GM12878 (cell line): ENCODE data around the gene FAF1.
"Not testable (repeated sequence)": the region's sequence is repeated elsewhere in the genome, so short reads cannot be mapped to it uniquely, and the experiment has no call there.

Experiments used
- CREB1 ChIP-seq: IDR thresholded peaks from 2 replicates; pipeline ENCODE4 v1.6.1; 2012; ENCODE audit warnings: low read depth, mild to moderate bottlenecking, inconsistent platforms
- GABPA ChIP-seq: IDR thresholded peaks from 2 replicates; pipeline ENCODE4 v1.6.1; 2014; ENCODE audit warnings: antibody characterized with exemption, low read depth, mild to moderate bottlenecking, inconsistent platforms
- TF ChIP-seq, protein P1 (sequence below), 3 experiments: IDR thresholded peaks in 2 of 3; conservative IDR thresholded peaks in 1 of 3; 2 replicates each; pipeline ENCODE4 v1.5.1; 2011; ENCODE audit warnings: low read depth in 3 of 3, low read length in 3 of 3, mild to moderate bottlenecking in 3 of 3, control low read depth in 2 of 3, moderate library complexity in 2 of 3, inconsistent platforms in 1 of 3, mixed read lengths in 1 of 3; ENCODE audit not compliant: control insufficient read depth in 2 of 3, insufficient read depth in 1 of 3; ENCODE audit errors: extremely low read depth in 1 of 3
- TF ChIP-seq, protein P2 (sequence below): fragments of 450-650 bp; formaldehyde crosslinking; IDR thresholded peaks from 2 replicates; pipeline ENCODE4 v1.4.0; 2022; ENCODE audit warnings: mild to moderate bottlenecking, moderate library complexity

DNA sequence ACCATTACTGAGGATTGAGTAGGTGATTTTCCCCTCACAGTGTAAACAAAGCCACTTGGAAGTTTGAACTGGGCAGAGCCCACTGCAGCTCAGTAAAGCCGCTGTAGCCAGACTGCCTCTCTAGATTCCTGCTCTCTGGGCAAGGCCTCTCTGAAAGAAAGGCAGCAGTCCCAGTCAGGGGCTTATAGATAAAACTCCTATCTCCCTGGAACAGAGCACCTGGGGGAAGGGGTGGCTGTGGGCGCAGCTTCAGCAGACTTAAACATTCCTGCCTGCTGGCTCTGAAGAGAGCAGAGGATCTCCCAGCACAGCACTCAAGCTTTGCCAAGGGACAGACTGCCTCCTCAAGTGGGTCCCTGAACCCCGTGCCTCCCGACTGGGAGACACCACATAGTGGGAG, 45.5 kb upstream of the FAF1 start:
- TF ChIP-seq GABPA, CREB1: not testable (repeated sequence)
- TF ChIP-seq, protein P1, sequence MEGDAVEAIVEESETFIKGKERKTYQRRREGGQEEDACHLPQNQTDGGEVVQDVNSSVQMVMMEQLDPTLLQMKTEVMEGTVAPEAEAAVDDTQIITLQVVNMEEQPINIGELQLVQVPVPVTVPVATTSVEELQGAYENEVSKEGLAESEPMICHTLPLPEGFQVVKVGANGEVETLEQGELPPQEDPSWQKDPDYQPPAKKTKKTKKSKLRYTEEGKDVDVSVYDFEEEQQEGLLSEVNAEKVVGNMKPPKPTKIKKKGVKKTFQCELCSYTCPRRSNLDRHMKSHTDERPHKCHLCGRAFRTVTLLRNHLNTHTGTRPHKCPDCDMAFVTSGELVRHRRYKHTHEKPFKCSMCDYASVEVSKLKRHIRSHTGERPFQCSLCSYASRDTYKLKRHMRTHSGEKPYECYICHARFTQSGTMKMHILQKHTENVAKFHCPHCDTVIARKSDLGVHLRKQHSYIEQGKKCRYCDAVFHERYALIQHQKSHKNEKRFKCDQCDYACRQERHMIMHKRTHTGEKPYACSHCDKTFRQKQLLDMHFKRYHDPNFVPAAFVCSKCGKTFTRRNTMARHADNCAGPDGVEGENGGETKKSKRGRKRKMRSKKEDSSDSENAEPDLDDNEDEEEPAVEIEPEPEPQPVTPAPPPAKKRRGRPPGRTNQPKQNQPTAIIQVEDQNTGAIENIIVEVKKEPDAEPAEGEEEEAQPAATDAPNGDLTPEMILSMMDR (IDR thresholded peaks at IDR 0.05 in 2 of 3, conservative IDR thresholded peaks at IDR 0.05 in 1 of 3; ENCODE audit: control insufficient read depth in 2 of 3, extremely low read depth in 1 of 3, insufficient read depth in 1 of 3, low read depth in 3 of 3, low read length in 3 of 3), result not testable (repeated sequence)
- TF ChIP-seq, protein P2, sequence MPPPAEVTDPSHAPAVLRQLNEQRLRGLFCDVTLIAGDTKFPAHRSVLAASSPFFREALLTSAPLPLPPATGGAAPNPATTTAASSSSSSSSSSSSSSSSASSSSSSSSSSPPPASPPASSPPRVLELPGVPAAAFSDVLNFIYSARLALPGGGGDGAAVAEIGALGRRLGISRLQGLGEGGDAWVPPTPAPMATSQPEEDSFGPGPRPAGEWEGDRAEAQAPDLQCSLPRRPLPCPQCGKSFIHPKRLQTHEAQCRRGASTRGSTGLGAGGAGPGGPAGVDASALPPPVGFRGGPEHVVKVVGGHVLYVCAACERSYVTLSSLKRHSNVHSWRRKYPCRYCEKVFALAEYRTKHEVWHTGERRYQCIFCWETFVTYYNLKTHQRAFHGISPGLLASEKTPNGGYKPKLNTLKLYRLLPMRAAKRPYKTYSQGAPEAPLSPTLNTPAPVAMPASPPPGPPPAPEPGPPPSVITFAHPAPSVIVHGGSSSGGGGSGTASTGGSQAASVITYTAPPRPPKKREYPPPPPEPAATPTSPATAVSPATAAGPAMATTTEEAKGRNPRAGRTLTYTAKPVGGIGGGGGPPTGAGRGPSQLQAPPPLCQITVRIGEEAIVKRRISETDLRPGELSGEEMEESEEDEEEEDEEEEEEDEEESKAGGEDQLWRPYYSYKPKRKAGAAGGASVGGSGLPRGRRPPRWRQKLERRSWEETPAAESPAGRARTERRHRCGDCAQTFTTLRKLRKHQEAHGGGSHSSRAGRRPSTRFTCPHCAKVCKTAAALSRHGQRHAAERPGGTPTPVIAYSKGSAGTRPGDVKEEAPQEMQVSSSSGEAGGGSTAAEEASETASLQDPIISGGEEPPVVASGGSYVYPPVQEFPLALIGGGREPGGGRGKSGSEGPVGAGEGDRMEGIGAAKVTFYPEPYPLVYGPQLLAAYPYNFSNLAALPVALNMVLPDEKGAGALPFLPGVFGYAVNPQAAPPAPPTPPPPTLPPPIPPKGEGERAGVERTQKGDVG (CRISPR knock-in tag), result not testable (repeated sequence)
